ENCODE results near the gene MYO1C.

DNA sequence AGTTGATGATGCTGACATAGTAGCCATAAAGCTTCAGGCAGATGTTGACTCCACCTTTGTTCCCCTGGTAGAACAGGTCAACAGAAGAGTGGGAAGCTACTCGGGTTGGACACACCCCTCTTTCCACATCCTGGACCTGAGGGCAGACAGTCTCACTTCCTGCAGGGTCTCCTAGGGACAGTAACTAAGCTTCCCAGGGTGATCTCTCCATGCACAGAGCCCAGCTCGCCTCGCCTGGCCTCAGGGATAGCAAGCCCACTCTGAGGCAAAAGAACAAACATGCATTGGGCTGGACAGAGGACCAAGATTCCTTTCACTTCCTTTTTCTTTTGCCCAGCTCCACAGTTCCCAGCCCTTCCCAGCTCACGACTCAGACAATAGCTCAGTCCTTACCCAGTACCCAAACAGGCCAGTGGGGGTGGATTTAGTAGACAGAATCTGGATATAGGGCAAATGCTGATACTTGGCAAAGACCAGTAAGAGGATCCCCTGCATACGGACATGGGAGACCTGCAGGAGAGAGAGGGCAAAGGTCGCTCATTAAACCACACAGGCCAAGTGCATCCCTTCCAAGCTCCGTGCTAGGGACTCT lies 16.9 kb upstream of the MYO1C start:
- no peak for TF ChIP-seq BHLHE40 (IDR thresholded peaks at IDR 0.05; ENCODE audit: borderline replicate concordance)
- TF ChIP-seq FOXK2 (IDR thresholded peaks at IDR 0.05) = no peak
- no peak for TF ChIP-seq TARDBP (IDR thresholded peaks at IDR 0.05)
- TF ChIP-seq FOXM1 (IDR thresholded peaks at IDR 0.05; ENCODE audit: borderline replicate concordance) = no peak
- no peak for TF ChIP-seq SP1 (IDR thresholded peaks at IDR 0.05)

Measured in HEK293T (cell line).